ENCODE measurements around the gene GULP1.

- TF ChIP-seq POLR2AphosphoS5 (IDR thresholded peaks at IDR 0.05; ENCODE audit: low read depth, low read length): no peak
- TF ChIP-seq SIN3A (IDR thresholded peaks at IDR 0.05; ENCODE audit: borderline replicate concordance, insufficient read depth, low read length): no peak
- no peak for TF ChIP-seq TAF1 (IDR thresholded peaks at IDR 0.05; ENCODE audit: borderline replicate concordance, insufficient read depth, low read length)
- no peak for TF ChIP-seq REST (IDR thresholded peaks at IDR 0.05; ENCODE audit: insufficient read depth in 1 of 2, low read depth in 2 of 2, low read length in 2 of 2)
- no peak for TF ChIP-seq FOXP2 (optimal IDR thresholded peaks at IDR 0.05; ENCODE audit: borderline replicate concordance, extremely low read depth, extremely low read length, insufficient read depth)
Measured at GRCh38 chr2:188596054-188596453, 304.4 kb downstream of the GULP1 start.
